Fibroblast of skin of left quadriceps (primary cell): ENCODE data around the gene CFAP92.

Experiments
- DNase-seq, 2 experiments: peaks; one replicate each; pipeline ENCODE4 v3.0.0-alpha.2; 2013; ENCODE audit warnings: low read depth in 2 of 2

The CFAP92 gene

DNA sequence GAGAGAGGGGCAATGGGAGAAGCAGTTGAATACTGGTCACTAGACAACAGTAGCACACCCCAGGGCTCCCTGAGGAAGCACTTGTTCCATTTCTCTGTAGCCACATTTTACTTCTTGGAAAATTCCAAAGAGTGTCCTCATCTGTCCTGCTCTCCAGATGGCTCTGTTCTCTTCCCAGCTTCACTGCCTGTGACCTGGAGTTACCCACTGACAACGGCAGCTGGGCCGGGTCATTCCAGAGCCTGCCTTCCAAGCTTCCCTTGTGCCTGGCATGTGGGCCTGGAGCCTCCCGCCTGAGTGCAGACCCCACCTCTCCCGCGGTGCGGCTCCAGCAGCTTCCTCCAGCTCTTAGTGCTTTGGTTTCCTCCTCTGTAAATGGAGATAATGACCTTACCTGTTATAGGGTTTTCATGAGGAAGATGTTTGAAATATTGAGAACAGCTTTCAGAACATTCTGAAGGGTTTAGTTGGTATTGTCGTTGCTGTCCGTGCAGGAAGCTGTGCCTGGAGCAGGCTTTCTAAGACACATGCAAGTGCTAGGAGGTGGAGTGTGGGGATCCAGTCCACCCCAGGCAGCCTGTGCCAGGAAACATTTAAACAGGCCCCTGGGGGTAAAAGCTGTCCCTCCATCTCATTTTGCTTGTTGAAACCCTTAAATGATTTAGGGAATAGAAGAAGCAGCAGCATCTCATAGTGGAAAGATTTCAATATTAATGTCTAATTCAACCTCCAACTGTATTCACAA, 32.0 kb upstream of the CFAP92 start:
- DNase-seq = no peak

DNA sequence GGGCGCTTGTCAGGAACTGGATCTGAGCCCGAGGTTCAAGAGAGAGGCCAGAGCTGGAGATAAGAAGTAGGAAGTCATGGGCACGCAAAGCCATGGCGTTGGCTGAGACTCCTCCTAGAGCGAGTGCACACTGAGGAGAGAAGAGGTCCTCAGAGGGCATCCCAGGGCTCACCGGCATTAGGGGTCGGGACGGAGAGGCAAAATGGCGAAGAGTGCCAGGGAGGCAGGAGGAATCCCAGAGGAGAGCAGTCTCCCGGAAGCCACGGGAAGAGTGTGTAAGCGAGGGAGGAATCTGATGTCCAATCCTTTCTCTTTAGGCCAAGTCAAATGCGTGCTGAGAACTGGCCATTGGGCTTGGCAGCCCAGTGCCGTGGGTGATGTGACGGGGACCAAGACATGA, 31.2 kb upstream of the CFAP92 start:
- no peak for DNase-seq

DNA sequence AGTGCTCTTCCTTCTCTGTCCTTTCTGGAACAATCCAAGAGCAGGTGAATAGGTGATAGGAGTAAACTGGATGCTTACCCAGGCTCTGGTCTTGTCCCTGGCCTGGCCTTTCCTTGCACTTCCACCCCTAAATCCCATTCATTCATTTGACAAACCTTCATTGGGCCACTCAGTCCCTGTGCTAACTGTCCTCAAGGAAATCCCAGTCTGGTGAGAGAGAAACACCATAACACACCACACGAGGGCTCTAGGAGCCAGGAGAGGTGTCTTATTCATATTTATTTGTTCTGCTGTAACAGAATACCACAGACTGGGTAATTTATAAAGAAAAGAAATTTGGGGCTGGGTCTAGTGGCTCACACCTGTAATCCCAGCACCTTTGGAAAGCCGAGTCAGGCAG, 30.0 kb upstream of the CFAP92 start:
- DNase-seq = no peak

DNA sequence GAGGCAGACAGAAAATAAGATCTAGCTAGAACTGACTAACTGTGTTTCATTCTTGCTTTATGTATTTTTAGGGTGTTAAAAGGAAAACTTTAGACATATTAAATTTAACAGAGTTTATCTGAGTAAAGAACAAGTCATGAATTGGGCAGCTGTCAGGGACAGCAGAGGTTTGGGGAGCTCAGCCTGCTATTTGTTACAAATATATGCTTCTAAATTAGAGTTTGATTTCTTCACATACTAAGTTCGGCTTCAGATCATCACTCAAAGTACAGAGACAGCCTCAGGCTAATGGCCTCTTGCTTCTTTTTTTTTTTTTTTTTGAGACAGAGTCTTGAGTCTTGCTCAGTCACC, 29.1 kb upstream of the CFAP92 start:
- no peak for DNase-seq

DNA sequence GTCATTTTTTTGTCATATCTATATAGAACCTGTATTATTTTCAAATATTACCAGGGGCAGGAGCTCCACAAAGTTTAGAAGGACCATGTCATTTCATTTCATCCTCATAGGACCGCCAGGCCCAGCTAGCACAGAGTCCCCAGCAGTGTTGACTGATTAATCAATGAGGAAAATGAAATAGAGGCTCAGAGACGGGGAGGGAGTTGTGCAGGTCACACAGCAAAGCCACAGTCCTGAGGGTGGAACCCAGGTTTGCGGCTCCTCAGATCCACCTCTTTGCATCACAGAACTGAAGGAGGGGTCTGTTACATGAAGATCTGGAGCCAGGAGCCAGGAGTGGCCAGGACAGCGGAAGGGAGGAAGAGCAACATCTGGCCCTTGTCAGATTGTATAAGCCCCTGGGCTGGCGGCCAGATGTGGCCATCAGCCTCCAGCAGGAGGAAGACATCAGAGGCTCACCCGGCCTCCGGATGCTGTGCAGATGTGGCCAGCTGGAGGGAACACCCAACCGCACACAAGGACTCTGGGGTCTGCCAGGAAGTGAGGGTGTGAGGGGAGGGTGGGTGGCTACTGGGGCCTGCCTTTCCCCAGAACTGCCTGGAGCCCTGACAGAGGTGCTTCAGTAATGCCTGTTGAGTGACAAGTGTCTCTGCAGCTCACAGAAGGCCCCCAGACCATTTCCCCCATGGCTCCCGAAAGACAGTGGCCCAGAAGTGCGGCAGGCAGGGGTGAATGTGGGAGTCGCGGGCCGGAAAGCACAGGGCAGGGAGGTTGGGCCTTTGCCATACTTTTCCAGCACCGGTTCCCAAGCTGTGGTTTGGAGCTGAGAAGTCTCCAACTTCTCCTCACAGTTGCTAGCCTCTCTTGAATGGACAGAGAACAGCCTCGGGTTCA, 28.5 kb upstream of the CFAP92 start:
- DNase-seq = no peak

DNA sequence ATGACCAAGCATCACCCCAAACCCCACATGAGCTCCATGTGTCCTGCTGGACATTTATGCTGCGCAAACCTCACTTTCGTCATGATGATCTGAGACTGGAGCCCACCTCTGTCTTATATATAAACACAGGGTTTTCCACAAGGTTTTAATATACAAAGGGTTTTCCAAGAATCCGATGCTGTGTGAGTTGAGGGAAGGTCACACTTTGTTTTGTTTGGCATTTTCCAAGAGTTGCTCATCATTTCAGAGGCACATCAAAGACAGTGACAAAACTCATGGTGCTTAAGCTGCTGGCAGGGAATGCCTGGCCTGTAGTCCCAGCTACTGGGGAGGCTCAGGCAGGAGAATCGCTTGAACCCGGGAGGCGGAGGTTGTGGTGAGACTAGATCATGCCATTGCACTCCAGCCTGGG, 27.3 kb upstream of the CFAP92 start:
- DNase-seq = no peak

DNA sequence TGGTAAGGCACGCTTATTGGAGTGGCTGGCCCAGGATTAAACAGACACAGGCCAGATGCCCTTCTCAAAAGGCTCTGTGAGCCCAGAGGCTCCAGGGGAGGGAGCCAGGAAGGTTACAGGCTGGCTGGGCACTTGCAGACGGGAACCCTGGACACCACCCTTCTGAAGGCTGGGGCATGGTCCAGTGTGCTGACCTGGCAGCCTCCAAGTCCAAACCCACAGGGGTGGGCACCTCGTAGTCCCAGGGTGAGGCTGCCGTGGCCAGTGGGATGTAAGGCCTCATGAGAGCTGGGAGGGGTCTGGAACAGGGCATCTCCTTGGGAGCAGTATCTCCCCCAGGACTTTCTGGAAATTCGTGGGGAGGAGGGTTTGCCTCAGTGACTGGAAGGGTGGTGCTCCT, 26.8 kb upstream of the CFAP92 start:
- DNase-seq = no peak

DNA sequence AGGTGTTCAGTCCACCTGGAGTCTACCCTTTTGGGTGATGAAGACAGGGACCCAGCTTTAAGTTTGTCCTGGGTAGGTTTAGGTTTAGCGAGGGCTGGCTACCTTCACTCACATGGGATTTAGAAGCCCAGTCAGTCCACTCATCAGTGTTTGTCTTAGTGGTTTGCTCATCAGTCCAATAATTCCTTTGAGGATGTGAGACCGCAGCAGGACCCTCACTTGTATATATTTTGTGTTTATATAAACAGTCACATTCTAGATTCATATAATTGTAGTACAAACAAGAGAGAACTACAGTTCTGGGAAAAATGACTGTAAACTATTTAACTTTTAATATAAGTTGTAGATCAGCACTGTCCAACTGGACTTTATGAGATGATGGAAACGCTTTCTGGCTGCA, 25.4 kb upstream of the CFAP92 start:
- no peak for DNase-seq

DNA sequence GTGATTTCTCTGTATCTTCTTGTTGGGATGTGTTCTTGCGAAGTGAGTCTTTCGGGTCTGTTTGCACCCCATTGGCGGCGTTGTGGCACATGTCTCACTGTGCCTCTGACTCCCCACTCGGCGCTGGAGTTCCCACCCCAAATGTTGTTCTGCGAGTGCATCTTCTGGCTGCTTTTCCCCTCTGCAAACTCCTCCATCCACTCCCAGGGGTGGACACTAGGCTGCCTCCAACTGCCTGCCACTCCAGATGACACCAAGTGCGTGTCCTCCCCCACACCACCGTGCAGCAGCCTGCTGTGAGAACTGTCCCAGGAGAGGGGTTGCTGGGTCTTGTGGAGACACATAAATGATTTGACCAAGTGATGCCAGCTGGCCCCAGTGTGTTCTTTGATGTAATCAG, 24.9 kb upstream of the CFAP92 start:
- no peak for DNase-seq

DNA sequence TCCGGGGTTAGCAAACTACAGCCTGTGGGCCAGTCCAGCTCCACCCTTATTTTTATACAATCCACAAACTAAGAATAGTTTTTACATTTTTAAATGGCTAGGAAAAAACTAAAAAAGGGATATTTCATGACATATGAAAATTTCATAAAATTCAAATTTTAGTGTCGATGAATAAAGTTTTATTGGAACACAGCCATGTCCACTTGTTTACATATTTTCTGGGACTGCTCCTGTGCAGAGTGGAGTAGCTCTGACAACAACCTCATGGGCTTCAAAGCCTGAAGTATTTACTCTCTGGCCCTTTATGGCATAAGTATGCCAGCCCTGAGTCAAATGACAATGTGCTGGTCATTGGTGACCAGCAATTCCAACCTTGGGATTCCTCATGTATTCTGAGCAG, 24.4 kb upstream of the CFAP92 start:
- DNase-seq = no peak

DNA sequence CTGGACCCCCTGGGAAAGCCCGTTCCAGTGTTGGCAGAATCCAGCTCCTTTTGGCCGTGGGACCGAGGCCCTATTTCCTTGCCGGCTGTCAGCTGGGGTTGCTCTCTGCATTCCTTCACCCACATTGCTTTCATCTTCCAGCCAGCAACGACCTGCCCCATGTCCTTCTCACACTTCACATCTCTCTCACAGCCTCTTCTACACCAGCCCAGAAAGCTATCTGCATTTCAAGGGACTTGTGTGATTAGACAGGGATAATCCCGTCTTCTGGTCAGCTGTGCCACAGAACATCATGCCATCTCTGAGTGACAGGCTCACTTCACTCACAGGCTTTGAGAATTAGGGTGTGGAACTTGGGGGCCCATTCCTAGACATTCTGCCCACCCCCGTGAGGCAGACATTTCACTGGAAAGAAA, 23.6 kb upstream of the CFAP92 start:
- no peak for DNase-seq

DNA sequence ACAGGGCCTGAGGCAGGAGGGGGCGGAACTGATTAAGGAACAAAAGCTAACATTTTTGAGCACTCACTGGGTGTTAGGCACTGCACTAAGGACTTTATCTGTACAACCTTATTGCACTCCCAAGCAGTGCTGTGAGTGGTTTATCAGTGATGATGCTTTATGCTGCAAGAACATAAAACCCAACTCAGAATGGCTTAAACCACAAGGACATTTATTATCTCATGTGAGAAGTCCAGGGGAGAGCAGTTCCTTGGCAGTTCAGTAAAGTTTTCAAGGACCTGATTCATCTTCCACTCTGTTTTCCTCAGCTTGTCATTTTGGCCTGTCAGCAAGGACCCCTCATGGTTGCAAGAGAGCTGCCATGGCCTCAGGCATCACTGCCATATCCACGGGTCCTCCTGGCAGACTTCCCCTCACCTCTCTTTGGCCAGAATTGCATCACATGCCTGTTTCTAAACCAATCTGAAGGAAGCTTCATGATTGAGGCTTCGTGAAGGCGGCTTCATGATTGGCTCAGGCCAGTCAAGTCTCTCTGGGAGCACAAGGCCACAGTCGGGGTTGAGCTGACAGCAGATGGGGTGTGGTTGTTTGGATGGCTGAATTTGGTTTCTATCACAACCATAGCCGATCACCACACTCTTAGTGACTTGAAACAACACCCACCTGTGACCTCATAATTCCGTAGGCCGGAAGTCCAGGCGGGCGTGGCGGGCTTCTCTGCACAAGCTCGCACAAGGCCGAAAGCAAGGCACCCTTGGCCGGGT, 23.0 kb upstream of the CFAP92 start:
- no peak for DNase-seq

DNA sequence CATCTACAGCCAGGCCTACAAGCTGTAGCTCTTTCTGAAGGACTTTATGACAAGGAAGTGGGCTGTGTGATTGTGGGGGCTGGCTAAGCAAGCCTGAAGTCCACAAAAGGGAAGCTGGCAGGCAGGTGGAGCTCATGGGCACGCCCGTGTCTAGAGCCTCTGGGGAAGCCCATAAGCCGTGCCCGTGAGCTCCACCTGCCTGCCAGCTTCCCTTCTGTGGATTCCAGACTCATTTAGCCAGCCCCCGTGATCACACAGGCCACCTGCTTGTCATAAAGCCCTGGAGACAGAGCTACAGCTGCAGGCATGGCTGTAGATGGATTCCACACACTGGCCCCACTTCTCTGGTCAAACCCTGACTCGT, 22.5 kb upstream of the CFAP92 start:
- DNase-seq = no peak

DNA sequence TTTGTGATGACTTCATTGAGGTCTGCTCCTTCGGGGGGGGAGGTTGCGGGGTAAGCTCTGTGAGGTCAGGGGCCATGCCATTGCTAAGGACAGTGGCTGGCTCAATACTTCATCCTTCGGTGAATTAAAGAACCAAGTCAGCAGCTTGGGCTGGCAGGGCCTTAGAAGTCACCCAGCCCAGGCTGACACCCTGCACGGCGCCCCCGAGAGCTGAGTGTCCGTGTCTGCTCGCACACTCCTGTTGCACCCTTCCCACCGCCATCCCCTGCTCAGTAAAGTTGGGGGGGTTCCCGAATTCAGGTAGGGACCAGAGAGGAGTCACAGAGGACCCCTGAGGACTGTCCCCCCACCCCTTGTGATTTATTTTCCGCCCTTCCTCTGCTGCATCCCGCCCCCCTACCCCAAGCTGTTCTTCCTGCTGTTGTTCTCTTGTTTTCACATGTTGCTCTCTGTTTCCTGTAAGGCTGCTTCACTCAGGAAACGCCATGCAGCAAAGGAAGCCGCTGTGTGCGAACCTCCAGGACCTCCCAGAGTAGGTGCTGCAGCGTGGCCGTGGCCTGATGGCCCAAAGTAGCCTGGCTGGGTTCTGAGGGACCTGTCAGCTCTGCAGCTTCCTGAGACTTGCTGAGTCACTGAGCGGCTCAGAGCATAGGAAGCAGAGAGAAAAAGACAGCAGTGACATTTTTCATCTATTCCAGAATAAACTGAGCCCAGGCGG, 21.7 kb upstream of the CFAP92 start:
- DNase-seq = no peak

DNA sequence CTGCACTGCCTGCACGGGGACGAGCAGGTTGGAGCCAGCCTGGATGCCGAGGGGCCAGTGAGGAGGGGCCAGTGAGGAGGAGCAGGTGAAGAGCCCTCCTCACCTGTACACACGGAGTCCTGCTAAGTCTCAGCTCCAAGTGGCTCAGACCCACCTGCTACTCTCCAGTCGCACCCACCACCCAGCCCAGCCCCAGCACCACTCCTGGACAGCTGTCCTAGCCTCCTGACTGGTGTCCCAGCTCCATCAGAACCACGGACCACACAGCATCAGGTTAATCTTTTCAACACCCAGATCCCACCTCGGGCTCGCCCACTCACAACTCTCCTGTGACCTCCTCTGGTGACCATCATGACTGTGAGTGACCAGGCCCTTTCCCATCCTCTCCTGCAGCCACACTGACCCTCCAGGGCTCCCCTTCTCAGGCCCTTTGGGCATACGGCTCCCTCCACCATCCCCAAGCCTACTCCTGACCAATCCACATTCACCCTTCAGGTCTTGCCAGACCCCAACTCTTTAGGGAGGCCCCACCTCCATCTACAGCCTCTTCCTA, 21.0 kb upstream of the CFAP92 start:
- DNase-seq = no peak

DNA sequence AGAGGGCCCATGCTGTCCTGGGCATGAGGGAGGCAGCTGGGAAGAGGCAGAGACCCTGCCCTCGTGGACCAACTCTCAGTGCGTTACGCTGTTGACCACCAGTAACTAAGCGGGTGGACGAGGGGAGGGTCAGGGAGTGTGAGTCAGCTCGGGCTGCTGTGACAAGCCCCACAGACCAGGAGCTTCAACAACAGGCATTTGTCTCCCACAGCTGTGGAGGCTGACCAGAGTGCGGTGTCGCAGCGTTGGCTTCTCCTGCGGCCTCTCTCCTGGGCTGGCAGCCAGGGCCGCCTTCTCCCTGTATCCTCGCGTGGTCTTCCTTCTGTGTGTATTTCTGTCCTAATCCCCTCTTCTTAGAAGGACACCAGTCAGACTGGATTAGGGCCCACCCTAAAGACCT, 20.3 kb upstream of the CFAP92 start:
- no peak for DNase-seq

DNA sequence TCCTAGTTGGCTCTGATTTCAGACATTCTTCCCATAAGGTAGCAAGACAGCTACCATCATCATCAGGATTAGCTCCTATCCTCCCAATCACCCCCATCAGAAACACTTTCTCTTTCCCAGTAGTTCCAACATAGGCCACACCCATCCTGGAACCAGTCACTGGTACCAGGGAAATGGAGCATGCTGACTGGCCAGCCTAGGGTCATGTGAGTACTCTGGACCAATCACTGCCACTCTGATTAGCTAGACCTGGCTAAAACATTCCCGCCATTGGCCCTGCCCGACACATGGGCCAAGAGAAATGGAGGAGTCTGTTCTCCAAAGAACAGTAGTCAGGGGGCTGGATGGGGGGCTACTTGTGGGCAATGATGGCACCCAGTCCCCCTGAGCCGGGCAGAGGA, 19.6 kb upstream of the CFAP92 start:
- no peak for DNase-seq

DNA sequence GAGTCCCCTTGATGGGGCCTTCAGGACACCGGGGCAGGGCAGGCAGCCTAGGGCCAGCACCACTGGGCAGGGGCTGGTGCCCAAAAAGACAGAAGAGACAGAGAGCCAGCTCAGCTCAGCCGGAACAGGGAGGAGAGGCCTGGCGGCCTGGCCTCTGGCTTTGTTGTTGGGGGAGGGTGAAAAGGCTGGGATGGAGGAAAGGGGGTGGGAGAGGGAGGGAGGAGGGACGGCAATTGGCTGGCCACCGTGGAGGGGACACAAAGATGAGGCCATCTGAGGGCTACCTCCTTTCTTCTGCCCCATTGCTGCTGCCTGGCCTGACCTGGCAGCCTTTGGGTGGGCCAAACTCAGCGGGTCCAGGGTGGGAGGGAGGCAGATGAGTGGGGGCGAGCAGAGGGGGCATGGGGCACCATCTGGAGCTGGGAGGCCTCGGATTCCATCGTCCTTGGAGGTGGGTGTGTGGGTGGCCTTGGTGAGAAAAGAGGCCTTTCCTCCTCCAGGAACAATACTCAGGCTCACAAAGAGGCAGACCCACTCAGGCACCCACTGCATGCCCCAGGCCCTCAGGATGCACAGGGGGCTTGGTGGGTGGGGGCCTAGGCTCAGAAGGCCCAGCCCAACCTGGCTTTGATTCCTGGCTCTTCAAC, 16.6 kb upstream of the CFAP92 start:
- DNase-seq = no peak

DNA sequence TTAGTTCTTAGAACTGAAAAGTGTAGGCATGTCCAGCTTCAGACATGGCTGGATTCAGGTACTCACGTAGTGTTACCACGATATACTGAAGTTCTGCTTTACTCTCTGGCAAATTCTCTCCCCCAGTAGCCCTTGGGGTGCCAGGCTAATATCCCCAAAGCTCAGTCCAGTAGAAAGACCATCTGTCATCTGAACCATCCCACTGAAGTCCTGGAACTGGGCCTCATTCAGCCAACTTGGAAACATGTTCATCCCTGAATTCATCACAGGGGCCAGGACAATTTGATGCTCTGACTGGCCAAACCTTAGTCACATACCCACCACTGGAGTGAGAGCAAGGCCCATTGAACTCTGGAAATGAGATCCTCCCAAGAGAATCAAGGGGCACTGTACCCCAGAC, 15.4 kb upstream of the CFAP92 start:
- no peak for DNase-seq

DNA sequence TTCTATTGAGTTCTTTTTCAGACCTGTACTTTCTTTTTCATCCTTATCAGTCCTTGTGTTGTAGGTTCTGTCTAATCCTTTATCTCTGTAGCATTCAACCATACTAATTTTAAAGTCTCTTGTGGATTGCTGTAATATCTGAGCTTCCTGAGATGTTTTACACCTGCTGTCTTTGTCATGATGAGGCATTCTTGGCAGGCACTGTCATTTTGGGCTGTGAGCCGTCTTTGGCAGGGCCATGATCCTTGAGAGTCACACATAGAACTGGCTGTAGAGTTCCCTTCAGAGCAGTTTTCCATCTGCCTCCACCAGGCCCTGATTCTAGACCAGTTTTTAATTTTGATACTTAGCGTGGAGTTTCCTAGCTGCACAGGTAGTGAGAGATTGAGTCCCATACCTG, 13.9 kb upstream of the CFAP92 start:
- no peak for DNase-seq

DNA sequence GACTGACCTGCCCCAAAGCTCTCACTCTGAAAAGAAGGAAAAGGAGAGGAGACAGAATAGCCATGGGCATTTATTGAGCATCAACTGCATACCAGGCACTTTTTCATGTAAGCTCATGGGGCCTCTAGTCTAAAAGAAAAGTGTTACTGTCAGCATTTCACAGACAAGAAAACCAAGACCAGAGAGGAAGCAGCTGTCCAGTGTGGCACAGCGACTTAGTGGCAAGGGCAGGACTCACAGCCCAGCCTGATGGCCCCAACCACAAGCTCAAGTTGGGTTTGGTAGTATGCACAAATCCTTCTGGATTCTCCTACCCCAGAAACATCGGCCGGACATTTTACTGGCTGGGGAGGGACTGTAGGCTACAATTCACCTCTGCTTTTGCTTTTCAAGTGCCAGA, 13.0 kb upstream of the CFAP92 start:
- no peak for DNase-seq
